ENCODE measurements around the gene ATAD2B.

DNA sequence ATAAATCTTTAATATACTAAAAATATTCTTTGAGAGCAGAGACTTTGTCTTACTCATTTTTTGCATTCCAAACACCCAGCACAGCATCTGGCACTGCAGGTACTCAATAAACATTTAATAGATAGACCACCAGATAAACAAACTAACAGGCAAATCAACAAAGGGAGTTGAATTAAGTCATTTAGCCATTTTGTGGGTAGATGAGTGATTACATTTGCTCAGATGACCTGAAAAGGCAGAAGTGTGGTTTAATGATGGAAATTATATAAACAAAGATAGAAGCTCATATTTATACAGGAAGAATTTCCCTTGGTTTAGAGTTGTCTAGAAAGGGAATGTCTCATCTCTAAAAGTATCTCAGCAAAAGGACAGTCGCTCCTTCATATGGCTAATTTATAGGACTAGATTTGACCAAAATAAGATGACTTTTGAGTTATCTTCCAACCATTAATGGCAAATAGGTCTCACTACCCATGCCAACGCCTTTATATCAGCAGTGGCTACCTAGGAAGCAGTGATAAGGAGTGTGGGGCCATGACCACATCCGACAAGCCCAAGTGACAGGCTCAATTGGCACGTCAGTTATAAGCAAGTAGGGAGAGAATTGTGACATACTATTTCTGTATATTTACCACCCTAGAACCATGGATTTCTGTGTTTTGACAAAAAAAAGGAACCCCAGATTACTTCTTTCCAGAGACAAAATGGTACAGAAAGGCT, 173.5 kb downstream of the ATAD2B start:
- TF ChIP-seq, protein P1, sequence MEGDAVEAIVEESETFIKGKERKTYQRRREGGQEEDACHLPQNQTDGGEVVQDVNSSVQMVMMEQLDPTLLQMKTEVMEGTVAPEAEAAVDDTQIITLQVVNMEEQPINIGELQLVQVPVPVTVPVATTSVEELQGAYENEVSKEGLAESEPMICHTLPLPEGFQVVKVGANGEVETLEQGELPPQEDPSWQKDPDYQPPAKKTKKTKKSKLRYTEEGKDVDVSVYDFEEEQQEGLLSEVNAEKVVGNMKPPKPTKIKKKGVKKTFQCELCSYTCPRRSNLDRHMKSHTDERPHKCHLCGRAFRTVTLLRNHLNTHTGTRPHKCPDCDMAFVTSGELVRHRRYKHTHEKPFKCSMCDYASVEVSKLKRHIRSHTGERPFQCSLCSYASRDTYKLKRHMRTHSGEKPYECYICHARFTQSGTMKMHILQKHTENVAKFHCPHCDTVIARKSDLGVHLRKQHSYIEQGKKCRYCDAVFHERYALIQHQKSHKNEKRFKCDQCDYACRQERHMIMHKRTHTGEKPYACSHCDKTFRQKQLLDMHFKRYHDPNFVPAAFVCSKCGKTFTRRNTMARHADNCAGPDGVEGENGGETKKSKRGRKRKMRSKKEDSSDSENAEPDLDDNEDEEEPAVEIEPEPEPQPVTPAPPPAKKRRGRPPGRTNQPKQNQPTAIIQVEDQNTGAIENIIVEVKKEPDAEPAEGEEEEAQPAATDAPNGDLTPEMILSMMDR (IDR thresholded peaks at IDR 0.05), result no peak
- TF ChIP-seq POLR2A (IDR thresholded peaks at IDR 0.05), result no peak
- TF ChIP-seq POLR2AphosphoS5 (IDR thresholded peaks at IDR 0.05; ENCODE audit: insufficient read depth in 1 of 2, low read depth in 1 of 2), result no peak
